Measurements from ENCODE around the gene ARHGAP23. TPM values are rescaled to one million over a fixed set of nuclear protein-coding genes. Genes with fewer than 3 reads are reported as not detected.
"Not testable (repeated sequence)": the region's sequence is repeated elsewhere in the genome, so short reads cannot be mapped to it uniquely, and the experiment has no call there.

Gene ARHGAP23
- total RNA-seq, 3 donors from 2014 or later (not counting 1 experiment from before 2014, with no cell fraction given) = 0.19 to 1.8 (median 1.7) TPM

DNA sequence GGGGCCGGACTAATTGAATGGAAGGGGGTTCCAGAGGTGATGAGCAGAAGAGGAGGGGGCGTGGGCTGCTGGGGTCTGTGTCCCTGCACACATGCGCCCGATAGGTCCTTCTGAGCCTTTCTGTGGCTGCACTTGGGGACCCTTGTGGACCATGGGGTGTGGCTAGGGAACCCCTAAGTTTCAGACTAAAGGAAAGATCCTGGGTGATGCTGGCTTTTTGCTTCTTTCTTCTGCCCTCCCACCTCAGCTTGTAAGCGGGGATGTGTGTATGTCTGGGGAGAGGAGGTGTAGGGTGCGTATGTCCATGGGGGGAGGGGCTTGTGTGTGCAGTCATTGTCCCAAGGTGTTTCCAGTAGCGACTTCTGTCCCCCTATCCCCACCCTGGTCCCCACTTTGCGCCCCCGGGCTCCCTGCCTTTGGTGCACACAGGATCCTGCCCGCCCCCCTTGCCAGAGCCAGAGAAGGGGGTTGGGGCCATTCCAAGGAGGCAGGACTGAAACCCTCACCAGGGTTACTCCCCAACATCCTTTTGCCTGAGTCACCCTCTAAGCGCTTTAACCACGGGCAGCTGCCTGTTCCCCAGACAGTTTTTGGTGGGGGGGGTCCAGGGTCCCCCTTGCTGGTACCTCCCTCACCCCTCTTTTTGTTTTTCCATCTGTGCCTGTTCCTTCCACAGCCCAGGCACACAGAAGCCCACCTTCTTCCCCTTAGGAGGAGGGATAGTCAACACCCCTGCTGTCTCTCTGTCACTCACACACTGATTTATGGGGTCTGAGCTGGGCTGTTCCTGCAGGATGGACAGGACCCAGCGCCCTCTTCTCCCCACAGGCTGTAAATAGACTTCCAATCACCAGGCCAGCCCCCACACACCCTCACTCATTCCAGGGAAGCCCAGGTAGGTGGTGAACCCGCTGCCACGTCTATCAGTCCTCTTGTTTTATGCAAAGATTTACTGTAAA is 83.2 kb downstream of the ARHGAP23 start:
- Histone ChIP-seq H3K4me3 (ENCODE audit: low read length) (no peak overlapping the region), H3K9me3 (ENCODE audit: control insufficient read depth, insufficient read depth, low read length) (no peaks in the 10 kb centered on the region), H3K4me1 (ENCODE audit: control insufficient read depth, insufficient read depth, low read length) (peaks cover 6% of the 10 kb centered on the region), H3K27me3 (ENCODE audit: control insufficient read depth, insufficient read depth, low read length) (peaks cover 22% of the 10 kb centered on the region), H3K27ac (ENCODE audit: low read length) (no peak overlapping the region), H3K36me3 (ENCODE audit: control insufficient read depth, insufficient read depth, low read length) (no peaks in the 10 kb centered on the region)
- Mint-ChIP-seq H3K9me3 (no peaks in the 10 kb centered on the region), H3K27me3 (ENCODE audit: low read depth in 2 of 2) (peaks cover 36 to 40% of the 10 kb centered on the region in 2 donors), H3K27ac (no peak overlapping the region), H3K4me1 (peaks cover 7 to 16% of the 10 kb centered on the region in 2 donors), H3K4me3 (peak overlapping the region; percentile 58), H3K36me3 (no peaks in the 10 kb centered on the region)
- DNase-seq (no peak), ATAC-seq (no peak)
- TF ChIP-seq, protein P1, sequence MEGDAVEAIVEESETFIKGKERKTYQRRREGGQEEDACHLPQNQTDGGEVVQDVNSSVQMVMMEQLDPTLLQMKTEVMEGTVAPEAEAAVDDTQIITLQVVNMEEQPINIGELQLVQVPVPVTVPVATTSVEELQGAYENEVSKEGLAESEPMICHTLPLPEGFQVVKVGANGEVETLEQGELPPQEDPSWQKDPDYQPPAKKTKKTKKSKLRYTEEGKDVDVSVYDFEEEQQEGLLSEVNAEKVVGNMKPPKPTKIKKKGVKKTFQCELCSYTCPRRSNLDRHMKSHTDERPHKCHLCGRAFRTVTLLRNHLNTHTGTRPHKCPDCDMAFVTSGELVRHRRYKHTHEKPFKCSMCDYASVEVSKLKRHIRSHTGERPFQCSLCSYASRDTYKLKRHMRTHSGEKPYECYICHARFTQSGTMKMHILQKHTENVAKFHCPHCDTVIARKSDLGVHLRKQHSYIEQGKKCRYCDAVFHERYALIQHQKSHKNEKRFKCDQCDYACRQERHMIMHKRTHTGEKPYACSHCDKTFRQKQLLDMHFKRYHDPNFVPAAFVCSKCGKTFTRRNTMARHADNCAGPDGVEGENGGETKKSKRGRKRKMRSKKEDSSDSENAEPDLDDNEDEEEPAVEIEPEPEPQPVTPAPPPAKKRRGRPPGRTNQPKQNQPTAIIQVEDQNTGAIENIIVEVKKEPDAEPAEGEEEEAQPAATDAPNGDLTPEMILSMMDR (IDR thresholded peaks at IDR 0.05) = no peak
- WGBS (ENCODE audit: insufficient coverage) = 77% methylated on average over 13 of the region's 15 CpGs
- intact Hi-C loops (cut with micrococcal nuclease) = no loop called here

DNA sequence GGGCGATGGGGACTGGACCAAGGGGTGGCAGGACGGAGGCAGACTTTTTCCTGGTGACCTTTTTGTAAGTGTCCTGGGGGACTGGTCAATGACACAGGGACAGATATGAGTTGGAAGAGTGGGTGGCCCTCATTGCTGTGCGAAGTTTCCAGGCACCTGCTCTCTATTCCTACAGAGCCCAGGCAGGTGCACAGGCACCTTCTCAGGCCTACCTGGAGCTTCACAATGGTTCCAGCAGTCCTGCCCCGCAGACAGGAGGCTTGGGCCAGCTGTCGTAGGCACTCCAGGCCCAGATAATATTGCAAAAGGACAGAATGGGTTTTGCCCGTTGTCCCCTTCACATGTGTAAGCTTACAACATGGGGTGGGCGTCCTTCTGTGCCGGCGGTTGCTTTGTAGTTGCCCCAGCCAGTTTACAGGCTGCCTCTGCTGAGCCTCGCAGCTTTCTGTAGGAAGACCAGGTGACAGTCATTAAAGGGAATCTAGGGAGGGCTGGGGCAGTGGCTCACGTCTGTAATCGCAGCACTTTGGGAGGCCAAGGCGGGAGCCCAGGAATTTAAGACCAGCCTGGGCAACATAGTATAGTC is 84.3 kb downstream of the ARHGAP23 start:
- Histone ChIP-seq H3K4me1 (ENCODE audit: control insufficient read depth, insufficient read depth, low read length) (peaks cover 6% of the 10 kb centered on the region), H3K27me3 (ENCODE audit: control insufficient read depth, insufficient read depth, low read length) (peaks cover 21% of the 10 kb centered on the region), H3K4me3 (ENCODE audit: low read length) (no peak overlapping the region), H3K36me3 (ENCODE audit: control insufficient read depth, insufficient read depth, low read length) (no peaks in the 10 kb centered on the region), H3K9me3 (ENCODE audit: control insufficient read depth, insufficient read depth, low read length) (no peaks in the 10 kb centered on the region), H3K27ac (ENCODE audit: low read length) (no peak overlapping the region)
- Mint-ChIP-seq H3K4me3 (no peak overlapping the region), H3K27ac (no peak overlapping the region), H3K27me3 (ENCODE audit: low read depth in 2 of 2) (peaks cover 36 to 40% of the 10 kb centered on the region in 2 donors), H3K9me3 (no peaks in the 10 kb centered on the region), H3K36me3 (no peaks in the 10 kb centered on the region), H3K4me1 (peaks cover 7 to 16% of the 10 kb centered on the region in 2 donors)
- ATAC-seq (no peak), DNase-seq (no peak)
- WGBS (ENCODE audit: insufficient coverage) = 88% methylated on average over 10 of the region's 13 CpGs
- intact Hi-C loops (cut with micrococcal nuclease) = no loop called here
- TF ChIP-seq, protein P1 (IDR thresholded peaks at IDR 0.05) = no peak

DNA sequence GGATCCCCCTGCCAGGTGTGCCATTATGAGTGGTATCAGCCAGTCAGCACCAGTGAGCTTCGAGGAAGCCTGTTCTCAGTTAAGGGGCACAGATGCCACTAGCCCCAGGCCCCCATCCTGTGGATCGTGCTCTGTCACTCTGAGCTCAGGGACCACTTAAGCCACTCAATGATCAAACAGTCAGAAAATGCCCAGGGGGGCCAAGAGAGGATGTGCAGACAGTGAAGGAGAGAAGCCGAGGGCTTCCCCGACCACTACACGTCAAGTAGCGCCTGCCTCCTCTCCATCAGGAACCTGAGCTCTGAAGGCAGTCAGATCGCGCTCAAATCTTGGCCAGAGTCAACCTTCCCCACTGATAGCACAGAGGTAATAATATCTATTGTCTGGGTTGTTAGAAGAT is 98.3 kb downstream of the ARHGAP23 start:
- H3K9me3 ChIP-seq (ENCODE audit: control insufficient read depth, insufficient read depth, low read length); H3K9me3 Mint-ChIP-seq; DNase-seq; H3K27ac Mint-ChIP-seq; H3K27ac ChIP-seq (ENCODE audit: low read length); H3K4me1 ChIP-seq (ENCODE audit: control insufficient read depth, insufficient read depth, low read length); H3K36me3 Mint-ChIP-seq; ATAC-seq; H3K27me3 ChIP-seq (ENCODE audit: control insufficient read depth, insufficient read depth, low read length); intact Hi-C loops (cut with micrococcal nuclease); H3K4me3 ChIP-seq (ENCODE audit: low read length); H3K4me1 Mint-ChIP-seq; H3K36me3 ChIP-seq (ENCODE audit: control insufficient read depth, insufficient read depth, low read length); H3K4me3 Mint-ChIP-seq: not testable (repeated sequence)
- H3K27me3 Mint-ChIP-seq (ENCODE audit: low read depth in 2 of 2) = peaks cover 12 to 15% of the 10 kb centered on the region in 2 donors
- WGBS (ENCODE audit: insufficient coverage) = 79% methylated on average over 4 of the region's 8 CpGs

DNA sequence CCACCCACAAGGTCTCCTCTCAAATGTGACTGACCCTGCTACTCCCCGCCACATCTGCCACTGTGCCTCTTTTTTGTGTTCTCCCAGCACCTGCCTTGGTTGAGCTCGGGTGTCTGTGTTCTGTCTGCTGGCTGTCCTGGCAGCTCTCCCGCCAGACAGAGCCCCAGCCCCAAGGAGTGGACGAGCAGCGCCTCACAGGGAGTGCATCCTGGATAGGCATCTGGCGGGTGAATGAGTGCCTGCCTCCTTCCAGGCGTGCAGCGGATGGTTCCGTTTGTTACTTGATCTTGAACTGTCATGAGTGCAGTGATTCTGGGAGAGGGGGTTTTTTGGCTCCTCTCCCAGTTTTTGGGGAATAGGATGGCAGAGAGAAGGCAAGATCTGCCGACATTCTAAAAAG is 99.9 kb downstream of the ARHGAP23 start:
- H3K9me3 Mint-ChIP-seq; intact Hi-C loops (cut with micrococcal nuclease); H3K36me3 Mint-ChIP-seq: not testable (repeated sequence)

DNA sequence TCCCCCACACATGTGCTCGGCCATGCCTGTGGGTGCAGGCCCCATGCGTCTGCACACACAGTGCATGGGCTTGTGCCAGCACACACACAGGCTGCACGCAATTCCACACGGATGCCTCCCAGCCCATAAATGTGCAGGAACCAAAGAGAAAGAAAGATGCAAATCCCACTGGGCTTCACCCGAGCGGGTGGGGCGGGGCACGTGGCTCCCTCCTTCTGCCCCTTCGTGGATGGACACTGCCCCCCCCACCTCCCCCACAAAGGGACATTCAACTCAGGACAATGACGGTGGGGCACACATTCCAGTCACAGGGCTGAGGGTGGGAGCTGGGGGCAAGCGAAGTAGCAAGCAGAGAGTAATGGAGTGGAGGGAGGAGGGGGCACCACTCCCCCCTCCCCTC is 102.6 kb downstream of the ARHGAP23 start:
- H3K4me3 ChIP-seq (ENCODE audit: low read length); intact Hi-C loops (cut with micrococcal nuclease); H3K4me1 ChIP-seq (ENCODE audit: control insufficient read depth, insufficient read depth, low read length); H3K36me3 Mint-ChIP-seq; H3K27ac ChIP-seq (ENCODE audit: low read length); H3K9me3 ChIP-seq (ENCODE audit: control insufficient read depth, insufficient read depth, low read length); H3K27me3 ChIP-seq (ENCODE audit: control insufficient read depth, insufficient read depth, low read length); H3K27ac Mint-ChIP-seq; ATAC-seq; H3K36me3 ChIP-seq (ENCODE audit: control insufficient read depth, insufficient read depth, low read length); H3K4me3 Mint-ChIP-seq; DNase-seq; H3K4me1 Mint-ChIP-seq; H3K9me3 Mint-ChIP-seq: not testable (repeated sequence)
- WGBS (ENCODE audit: insufficient coverage) = 86% methylated on average over 6 of the region's 11 CpGs
- H3K27me3 Mint-ChIP-seq (ENCODE audit: low read depth in 2 of 2) = peaks cover 20 to 24% of the 10 kb centered on the region in 2 donors

More for the DNA sequence above, 99.9 kb downstream of the ARHGAP23 start:
- not testable (repeated sequence) for ATAC-seq; H3K27me3 ChIP-seq (ENCODE audit: control insufficient read depth, insufficient read depth, low read length); H3K27ac Mint-ChIP-seq; H3K27ac ChIP-seq (ENCODE audit: low read length); H3K4me3 ChIP-seq (ENCODE audit: low read length); H3K4me3 Mint-ChIP-seq; H3K4me1 Mint-ChIP-seq; H3K4me1 ChIP-seq (ENCODE audit: control insufficient read depth, insufficient read depth, low read length); H3K36me3 ChIP-seq (ENCODE audit: control insufficient read depth, insufficient read depth, low read length); DNase-seq; H3K9me3 ChIP-seq (ENCODE audit: control insufficient read depth, insufficient read depth, low read length)
- H3K27me3 Mint-ChIP-seq (ENCODE audit: low read depth in 2 of 2) = peaks cover 15 to 18% of the 10 kb centered on the region in 2 donors
- WGBS (ENCODE audit: insufficient coverage) = 45% methylated on average over 10 of the region's 10 CpGs

DNA sequence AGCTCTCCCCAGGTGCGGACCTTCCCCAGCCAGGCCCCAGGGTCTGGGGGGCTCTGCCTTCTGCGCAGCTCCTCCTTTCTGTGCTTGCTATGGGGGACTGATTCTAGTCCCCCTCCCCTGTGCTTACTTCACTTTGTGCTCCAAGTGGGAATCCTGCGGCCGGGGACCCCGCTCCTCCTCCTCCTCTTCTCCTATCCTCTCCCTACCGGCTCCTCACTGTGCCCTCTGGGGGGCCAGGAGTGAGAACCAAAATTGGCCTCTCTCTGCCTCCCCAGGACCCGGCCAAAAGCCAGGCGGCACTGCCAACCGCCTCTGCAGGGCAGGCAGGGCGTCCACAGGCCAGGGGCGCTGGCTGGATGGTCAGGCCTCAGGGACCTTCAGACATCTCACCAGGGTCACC is 103.5 kb downstream of the ARHGAP23 start:
- H3K4me1 ChIP-seq (ENCODE audit: control insufficient read depth, insufficient read depth, low read length); DNase-seq; H3K27me3 ChIP-seq (ENCODE audit: control insufficient read depth, insufficient read depth, low read length); H3K4me3 ChIP-seq (ENCODE audit: low read length); H3K36me3 Mint-ChIP-seq; H3K4me3 Mint-ChIP-seq; H3K9me3 ChIP-seq (ENCODE audit: control insufficient read depth, insufficient read depth, low read length); ATAC-seq; H3K4me1 Mint-ChIP-seq; intact Hi-C loops (cut with micrococcal nuclease); H3K9me3 Mint-ChIP-seq; H3K27ac ChIP-seq (ENCODE audit: low read length); H3K36me3 ChIP-seq (ENCODE audit: control insufficient read depth, insufficient read depth, low read length); H3K27ac Mint-ChIP-seq: not testable (repeated sequence)
- WGBS (ENCODE audit: insufficient coverage) = 87% methylated on average over 9 of the region's 11 CpGs
- H3K27me3 Mint-ChIP-seq (ENCODE audit: low read depth in 2 of 2) = peaks cover 25 to 27% of the 10 kb centered on the region in 2 donors
